Sigmoid colon (tissue), 4 donors: Measurements from ENCODE around the gene CLN3.

Experiments
- POLR2A ChIP-seq, 2 donors: fragments of 450-650 bp; IDR thresholded peaks; one replicate each; pipeline ENCODE4 v1.6.1; 2016; ENCODE audit warnings: antibody characterized with exemption in 2 of 2, mild to moderate bottlenecking in 2 of 2, moderate library complexity in 2 of 2
- POLR2AphosphoS5 ChIP-seq, 4 donors: sonication (generic); formaldehyde crosslinking; IDR thresholded peaks; one replicate each; pipeline ENCODE4 v1.6.1; 2017; ENCODE audit warnings: antibody characterized with exemption in 4 of 4
- TF ChIP-seq, protein P1 (sequence below), 4 experiments: fragments of 450-650 bp in 3 of 4; fragments of 200-600 bp in 1 of 4; IDR thresholded peaks; one replicate each; pipeline ENCODE4 v1.5.1; 2016 to 2019; ENCODE audit warnings: antibody characterized with exemption in 4 of 4, mild to moderate bottlenecking in 3 of 4, moderate library complexity in 2 of 4

DNA sequence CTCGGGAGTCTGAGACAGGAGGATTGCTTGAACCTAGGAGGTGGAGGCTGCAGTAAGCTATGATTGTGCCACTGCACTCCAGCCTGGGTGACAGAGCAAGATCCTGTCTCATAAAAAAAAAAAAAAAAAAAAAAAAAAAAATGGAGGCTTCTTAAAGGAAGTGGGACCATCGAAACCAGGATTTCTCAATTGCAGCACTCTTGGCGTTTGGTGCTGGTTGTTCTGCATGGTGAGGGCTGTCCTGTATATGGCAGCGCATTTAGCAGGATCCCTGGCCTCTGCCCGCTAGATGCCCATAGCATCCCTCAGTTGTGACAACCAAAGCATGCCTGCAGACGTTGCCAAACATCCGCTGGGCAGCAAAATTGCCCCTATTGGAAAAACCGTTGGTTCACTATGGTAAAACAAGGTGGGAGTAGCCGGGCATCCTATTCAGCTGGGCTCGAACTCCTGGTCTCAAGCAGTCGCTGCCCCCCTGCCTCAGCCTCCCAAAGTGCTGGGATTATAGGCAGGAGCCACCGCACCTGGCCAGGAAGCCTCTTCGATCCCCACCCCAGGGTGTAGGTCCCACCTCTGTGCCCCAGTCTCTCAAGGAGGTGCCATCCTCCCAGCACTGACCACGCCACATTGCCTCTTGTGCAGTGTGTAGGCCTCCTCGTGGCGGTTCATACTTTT, 13.2 kb downstream of the CLN3 start:
- TF ChIP-seq, protein P1, sequence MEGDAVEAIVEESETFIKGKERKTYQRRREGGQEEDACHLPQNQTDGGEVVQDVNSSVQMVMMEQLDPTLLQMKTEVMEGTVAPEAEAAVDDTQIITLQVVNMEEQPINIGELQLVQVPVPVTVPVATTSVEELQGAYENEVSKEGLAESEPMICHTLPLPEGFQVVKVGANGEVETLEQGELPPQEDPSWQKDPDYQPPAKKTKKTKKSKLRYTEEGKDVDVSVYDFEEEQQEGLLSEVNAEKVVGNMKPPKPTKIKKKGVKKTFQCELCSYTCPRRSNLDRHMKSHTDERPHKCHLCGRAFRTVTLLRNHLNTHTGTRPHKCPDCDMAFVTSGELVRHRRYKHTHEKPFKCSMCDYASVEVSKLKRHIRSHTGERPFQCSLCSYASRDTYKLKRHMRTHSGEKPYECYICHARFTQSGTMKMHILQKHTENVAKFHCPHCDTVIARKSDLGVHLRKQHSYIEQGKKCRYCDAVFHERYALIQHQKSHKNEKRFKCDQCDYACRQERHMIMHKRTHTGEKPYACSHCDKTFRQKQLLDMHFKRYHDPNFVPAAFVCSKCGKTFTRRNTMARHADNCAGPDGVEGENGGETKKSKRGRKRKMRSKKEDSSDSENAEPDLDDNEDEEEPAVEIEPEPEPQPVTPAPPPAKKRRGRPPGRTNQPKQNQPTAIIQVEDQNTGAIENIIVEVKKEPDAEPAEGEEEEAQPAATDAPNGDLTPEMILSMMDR (IDR thresholded peaks at IDR 0.05), result no peak
- TF ChIP-seq POLR2A (IDR thresholded peaks at IDR 0.05) (no peak), POLR2AphosphoS5 (IDR thresholded peaks at IDR 0.05) (no peak)
